Fibroblast of mammary gland (primary cell): ENCODE results near the gene DNAH9.

Source experiments
- DNase-seq: peaks from one replicate; pipeline ENCODE4 v3.0.0-alpha.2; 2010; ENCODE audit warnings: low read depth
- H3K4me3 ChIP-seq: 2 replicates; pipeline ENCODE4 v1.5.1; 2011; ENCODE audit warnings: low read depth, mild to moderate bottlenecking, low read length, moderate library complexity; ENCODE audit not compliant: control insufficient read depth
- TF ChIP-seq, protein P1 (sequence below): conservative IDR thresholded peaks from 2 replicates; pipeline ENCODE4 v1.5.1; 2011; ENCODE audit warnings: low read depth, low read length, inconsistent platforms; ENCODE audit not compliant: control insufficient read depth, insufficient read depth

DNAH9 gene

DNA sequence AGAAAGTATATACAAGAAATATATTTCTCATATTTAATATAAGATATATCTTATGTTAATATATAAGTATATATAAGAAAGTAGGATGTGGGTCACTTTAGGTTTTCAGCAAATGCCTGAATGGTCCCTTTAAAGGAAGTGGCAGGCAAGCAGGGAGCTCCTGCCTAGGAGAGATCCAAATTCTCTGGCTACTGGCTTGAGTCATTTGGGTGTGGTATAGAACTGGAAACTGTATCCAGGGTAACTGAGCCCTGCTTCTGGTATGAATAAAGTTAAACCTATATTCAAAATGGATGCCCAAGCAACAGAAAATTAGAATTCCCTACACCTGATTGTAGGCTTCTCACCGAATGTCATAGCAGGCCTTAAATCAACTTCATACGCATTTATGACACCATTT is 254.6 kb downstream of the DNAH9 start:
- DNase-seq: no peak
- no peak overlapping the region for H3K4me3 ChIP-seq
- TF ChIP-seq, protein P1, sequence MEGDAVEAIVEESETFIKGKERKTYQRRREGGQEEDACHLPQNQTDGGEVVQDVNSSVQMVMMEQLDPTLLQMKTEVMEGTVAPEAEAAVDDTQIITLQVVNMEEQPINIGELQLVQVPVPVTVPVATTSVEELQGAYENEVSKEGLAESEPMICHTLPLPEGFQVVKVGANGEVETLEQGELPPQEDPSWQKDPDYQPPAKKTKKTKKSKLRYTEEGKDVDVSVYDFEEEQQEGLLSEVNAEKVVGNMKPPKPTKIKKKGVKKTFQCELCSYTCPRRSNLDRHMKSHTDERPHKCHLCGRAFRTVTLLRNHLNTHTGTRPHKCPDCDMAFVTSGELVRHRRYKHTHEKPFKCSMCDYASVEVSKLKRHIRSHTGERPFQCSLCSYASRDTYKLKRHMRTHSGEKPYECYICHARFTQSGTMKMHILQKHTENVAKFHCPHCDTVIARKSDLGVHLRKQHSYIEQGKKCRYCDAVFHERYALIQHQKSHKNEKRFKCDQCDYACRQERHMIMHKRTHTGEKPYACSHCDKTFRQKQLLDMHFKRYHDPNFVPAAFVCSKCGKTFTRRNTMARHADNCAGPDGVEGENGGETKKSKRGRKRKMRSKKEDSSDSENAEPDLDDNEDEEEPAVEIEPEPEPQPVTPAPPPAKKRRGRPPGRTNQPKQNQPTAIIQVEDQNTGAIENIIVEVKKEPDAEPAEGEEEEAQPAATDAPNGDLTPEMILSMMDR: no peak

DNA sequence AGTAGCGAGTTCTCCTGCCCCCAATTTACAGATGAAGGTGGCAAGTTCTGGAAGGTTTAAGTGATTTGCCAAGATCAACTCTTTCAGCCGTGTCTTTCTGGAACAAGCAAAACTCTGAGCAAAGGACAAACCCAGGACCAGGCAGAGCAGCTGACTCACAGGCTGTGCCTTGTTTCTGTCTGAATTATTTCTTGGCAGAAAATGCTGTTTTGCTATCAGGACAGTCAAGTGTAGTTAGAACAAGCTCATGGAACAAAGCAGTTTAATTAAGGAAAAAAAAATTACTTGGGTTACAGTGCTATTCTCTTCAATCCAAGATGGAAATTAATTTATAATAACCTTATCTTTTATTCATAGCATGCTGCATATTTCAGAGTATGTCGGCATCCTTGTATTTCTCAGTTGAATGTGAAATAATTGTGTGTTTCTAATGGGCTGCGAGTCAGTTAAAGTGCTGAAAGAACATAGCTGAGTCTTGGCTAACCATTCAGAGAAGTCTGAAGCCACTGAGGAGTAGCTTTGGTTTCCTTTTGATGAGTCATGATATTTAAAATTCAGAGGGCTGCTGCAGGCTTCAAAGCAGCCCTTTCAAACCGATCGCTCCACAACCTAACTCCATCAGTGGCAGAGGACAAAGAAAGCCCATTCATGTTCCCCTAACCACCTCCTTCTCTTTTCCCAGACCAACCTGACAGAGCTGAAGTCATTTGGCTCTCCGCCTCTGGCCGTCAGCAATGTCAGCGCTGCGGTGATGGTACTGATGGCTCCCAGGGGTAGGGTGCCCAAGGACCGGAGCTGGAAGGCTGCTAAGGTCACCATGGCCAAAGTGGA is 255.3 kb downstream of the DNAH9 start:
- peak; percentile 1 for DNase-seq
- TF ChIP-seq, protein P1: no peak
- no peak overlapping the region for H3K4me3 ChIP-seq

DNA sequence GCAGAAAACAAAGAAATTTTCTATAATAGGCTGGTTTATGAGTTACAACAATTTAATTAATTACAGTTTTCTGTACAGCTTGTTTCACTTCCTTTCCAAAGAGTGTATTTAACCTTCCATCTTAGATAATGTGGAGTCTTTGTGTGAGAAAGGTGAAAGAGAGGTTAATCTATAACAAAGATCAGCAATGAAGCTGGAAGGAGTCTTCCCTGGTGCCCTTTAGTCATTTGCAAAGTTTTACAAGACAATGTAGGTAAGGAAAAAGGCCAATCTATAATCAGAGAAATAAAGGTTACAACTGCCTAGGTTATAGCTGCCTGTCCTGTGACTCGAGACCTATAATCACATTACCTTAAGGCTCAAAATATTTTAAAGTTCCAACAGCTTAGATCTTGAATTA is 257.0 kb downstream of the DNAH9 start:
- H3K4me3 ChIP-seq: no peak overlapping the region
- no peak for DNase-seq
- TF ChIP-seq, protein P1: no peak

GRCh38 chr17:11857006-11857405 is 258.7 kb downstream of the DNAH9 start:
- TF ChIP-seq, protein P1: no peak
- no peak for DNase-seq
- no peak overlapping the region for H3K4me3 ChIP-seq

DNA sequence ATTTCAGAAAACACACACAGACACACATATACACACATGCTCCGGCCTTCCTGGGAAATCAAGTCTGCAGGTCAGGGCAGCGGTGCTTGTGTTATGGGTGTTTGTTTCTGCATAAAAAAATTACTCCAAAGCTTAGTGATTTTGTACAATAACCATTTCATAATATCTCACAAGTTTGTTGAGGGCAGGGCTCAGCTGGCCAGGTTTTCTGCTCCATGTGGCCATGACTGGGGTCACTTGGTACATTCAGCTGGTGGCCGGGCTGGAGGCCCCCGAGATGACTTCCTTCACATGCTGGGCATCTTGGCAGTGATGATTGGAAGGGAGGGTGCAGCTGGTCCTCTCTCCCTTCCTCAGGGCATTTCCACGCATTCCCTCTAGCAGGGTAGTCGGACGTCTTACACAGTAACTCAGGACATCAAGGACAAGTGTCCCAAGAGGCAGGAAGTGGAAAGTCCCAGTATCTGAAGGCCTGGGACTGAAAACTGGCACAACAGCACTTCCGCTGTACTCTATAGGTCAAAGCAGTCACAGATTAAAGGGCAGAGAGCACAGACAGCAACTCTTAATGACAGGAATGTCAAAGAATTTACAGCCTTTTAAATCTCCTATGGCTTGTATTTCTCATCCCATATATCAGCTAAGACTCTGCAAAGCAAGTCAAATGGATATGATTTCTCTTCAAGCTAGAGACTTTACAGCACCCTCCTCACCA is 271.6 kb downstream of the DNAH9 start:
- TF ChIP-seq, protein P1: no peak
- no peak overlapping the region for H3K4me3 ChIP-seq
- DNase-seq: no peak

- DNase-seq: no peak
- TF ChIP-seq, protein P1: no peak
These were observed 273.5 kb downstream of the DNAH9 start for GRCh38 chr17:11871773-11872172.

DNA sequence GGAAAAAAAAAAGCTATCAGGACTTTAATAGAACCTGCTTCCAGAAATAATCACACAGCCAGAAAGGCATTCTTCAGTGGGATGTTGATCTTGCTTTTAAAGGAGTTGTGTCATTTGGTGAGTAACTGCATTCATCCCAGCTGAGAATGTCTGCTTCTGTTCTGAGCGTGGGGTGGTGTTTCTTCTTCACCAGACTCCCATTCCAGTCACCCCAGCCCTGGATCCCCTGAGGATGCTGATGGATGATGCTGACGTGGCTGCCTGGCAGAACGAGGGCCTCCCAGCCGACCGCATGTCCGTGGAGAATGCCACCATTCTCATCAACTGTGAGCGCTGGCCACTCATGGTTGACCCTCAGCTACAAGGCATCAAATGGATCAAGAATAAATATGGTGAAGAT is 276.5 kb downstream of the DNAH9 start:
- DNase-seq: no peak
- H3K4me3 ChIP-seq: no peak overlapping the region
- TF ChIP-seq, protein P1: no peak

More at GRCh38 chr17:11871773-11872172, 273.5 kb downstream of the DNAH9 start:
- H3K4me3 ChIP-seq: no peak overlapping the region
